ENCODE measurements around the gene TNFRSF4.

The TNFRSF4 gene

DNA sequence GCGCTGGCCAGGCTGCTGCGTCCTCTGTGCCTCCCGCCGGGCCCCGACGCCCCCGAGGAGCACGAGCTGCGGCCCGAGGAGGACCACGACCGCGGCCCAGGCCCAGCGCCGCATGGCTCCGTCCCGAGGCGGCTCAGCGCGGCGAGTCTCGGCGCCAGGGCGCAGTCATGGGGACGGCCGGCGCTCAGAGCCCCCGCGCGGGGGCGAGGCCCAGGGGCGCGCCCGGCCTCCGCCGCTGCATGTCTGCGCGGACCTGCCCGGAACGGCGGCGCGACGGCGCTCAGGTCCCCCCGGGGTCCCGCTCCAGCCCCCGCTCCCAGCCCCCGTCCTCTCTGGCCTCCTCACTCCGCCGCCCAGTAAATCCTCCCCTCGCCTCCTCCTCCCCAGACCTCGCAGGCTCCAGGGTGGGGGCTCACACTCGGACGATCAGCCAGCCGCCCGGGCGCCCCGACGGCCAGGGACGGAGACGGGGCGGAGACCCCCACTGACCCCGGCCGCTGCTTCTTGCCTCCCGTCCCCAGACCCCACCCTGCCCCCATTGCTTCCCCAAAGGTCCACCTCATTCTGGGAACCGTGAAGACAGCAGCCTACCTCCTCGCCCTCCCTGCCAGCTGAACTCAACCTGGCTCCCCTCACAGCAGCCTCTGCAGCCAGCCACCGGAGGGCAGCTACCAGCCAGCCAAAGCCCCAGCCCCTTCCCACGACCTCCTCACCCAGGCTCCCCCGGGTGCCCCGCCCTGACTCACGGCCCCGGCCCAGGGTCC, 32.8 kb upstream of the TNFRSF4 start, which contains the start of gene C1QTNF12:
C1QTNF12 (minus strand) TSS at position 146 of the 764 bp plus-strand sequence; CDS start at position 114, 32 bp downstream.
- Histone ChIP-seq H3K79me2 (ENCODE audit: control insufficient read depth, insufficient read depth, low read length) (no peaks in the 10 kb centered on the region), H2AK5ac (ENCODE audit: low read length) (no peak within 1 kb of the TSS), H3K27ac (ENCODE audit: low read depth, low read length) (no peak within 1 kb of the TSS), H2BK120ac (ENCODE audit: low read depth, low read length) (no peak within 1 kb of the TSS), H3K27me3 (ENCODE audit: insufficient read depth, low read length, poor library complexity) (no peaks in the 10 kb centered on the region), H3K18ac (ENCODE audit: low read length) (no peak within 1 kb of the TSS), H4K8ac (ENCODE audit: low read depth, low read length) (no peak within 1 kb of the TSS), H3K23ac (ENCODE audit: low read length) (no peak within 1 kb of the TSS), H3K79me1 (ENCODE audit: low read length) (no peaks in the 10 kb centered on the region), H3K4ac (ENCODE audit: low read depth, low read length) (no peak within 1 kb of the TSS), H3K4me1 (ENCODE audit: control insufficient read depth, low read depth, low read length) (no peaks in the 10 kb centered on the region), H3K9ac (ENCODE audit: low read length) (peak within 1 kb of the TSS; percentile 48), H3K4me3 (ENCODE audit: low read length) (no peak within 1 kb of the TSS), H3K56ac (ENCODE audit: low read length) (peak within 1 kb of the TSS; percentile 78), H4K5ac (ENCODE audit: low read length) (no peak within 1 kb of the TSS), H2BK5ac (ENCODE audit: low read length) (no peak within 1 kb of the TSS), H2BK15ac (replicated peaks; ENCODE audit: low read depth) (no peak within 1 kb of the TSS), H3K36me3 (ENCODE audit: control insufficient read depth, insufficient read depth, low read length) (no peaks in the 10 kb centered on the region), H3K4me2 (ENCODE audit: low read length) (no peak within 1 kb of the TSS)
- WGBS (ENCODE audit: extremely low coverage, insufficient coverage, low lambda C conversion rate), result no CpG with 5 or more reads among the region's 74 CpGs
- DNase-seq, result peak; percentile 52

DNA sequence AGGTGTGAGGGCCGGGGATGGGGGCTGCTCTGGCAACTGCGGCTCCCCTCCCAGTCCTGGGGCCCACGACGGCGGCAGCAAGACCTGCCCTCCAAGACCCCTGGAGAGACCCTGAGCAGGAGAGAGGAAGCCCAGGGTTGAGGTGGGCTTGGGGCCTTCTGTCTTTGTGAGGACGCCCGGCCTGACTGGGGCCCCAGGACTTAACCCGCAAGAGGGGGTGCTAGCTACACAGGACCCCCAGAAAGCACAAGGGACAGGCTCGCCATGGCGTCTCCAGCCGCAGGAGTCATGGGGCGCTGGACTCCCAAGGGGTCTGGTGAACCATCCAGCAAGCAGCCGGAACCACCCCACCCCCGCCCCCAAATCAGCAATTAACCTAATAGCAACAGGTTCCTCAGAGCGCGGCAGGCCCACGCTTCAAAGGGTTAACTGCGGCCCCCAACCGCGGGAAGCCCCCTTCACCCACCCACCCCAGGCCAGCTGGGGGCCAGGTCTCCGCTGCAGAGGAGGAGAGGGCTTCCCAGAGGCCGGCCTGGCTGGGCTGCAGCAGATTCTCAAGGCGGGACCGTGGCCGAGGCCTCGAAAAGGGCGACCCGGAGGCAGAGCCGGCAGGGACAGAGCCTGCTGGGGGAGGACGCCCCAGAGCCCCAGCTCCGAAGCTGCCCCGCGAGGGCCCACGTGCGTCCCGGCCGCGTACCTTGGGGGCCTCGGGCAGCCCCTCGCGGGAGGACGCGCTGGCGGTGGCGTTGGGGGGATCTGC, 32.0 kb upstream of the TNFRSF4 start:
- DNase-seq, result no peak
- Histone ChIP-seq H3K9ac (ENCODE audit: low read length) (peak overlapping the region; percentile 48), H3K27ac (ENCODE audit: low read depth, low read length) (no peak overlapping the region), H3K79me2 (ENCODE audit: control insufficient read depth, insufficient read depth, low read length) (no peaks in the 10 kb centered on the region), H3K27me3 (ENCODE audit: insufficient read depth, low read length, poor library complexity) (no peaks in the 10 kb centered on the region), H3K23ac (ENCODE audit: low read length) (no peak overlapping the region), H2BK5ac (ENCODE audit: low read length) (no peak overlapping the region), H3K4ac (ENCODE audit: low read depth, low read length) (no peak overlapping the region), H2BK120ac (ENCODE audit: low read depth, low read length) (no peak overlapping the region), H2AK5ac (ENCODE audit: low read length) (no peak overlapping the region), H3K18ac (ENCODE audit: low read length) (no peak overlapping the region), H3K79me1 (ENCODE audit: low read length) (no peaks in the 10 kb centered on the region), H3K36me3 (ENCODE audit: control insufficient read depth, insufficient read depth, low read length) (no peaks in the 10 kb centered on the region), H3K4me2 (ENCODE audit: low read length) (no peak overlapping the region), H4K8ac (ENCODE audit: low read depth, low read length) (no peak overlapping the region), H3K56ac (ENCODE audit: low read length) (peak overlapping the region; percentile 78), H4K5ac (ENCODE audit: low read length) (no peak overlapping the region), H3K4me1 (ENCODE audit: control insufficient read depth, low read depth, low read length) (no peaks in the 10 kb centered on the region), H2BK15ac (replicated peaks; ENCODE audit: low read depth) (no peak overlapping the region), H3K4me3 (ENCODE audit: low read length) (no peak overlapping the region)
- WGBS (ENCODE audit: extremely low coverage, insufficient coverage, low lambda C conversion rate), result no CpG with 5 or more reads among the region's 45 CpGs

DNA sequence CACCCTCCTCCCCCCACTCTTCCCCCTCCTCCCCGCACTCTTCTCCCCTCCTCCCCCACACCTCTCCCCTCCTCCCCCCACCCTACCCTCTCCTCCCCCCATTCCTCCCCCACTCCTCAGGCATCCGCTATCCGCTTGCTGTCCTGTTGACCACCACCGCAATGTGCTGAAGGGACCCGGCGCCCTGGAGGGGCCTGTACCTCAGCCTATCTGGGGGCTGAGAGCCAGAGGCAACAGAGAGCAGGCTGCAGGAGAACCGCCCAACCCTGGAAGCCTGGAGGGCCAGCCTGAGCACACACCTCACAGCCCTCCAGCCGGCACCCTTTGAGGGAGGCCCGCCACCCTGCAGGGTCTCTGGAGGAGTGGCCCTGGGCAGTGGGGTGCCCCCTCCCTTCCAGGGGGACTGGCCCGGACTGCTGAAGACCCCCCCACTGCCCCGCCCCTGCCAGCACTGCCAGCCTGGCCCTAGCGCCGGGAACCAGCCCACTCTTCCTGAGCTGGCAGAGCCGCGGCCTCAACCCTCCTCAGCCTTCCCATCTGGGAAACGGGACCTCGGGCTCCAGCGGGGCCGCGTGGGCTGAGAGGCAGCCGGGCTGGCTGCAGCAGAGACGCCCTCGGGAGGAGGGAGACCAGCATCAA, 31.3 kb upstream of the TNFRSF4 start:
- H3K4me1 ChIP-seq (ENCODE audit: control insufficient read depth, low read depth, low read length), result no peaks in the 10 kb centered on the region
- no peaks in the 10 kb centered on the region for H3K27me3 ChIP-seq (ENCODE audit: insufficient read depth, low read length, poor library complexity)
- no peak overlapping the region for H3K4me2 ChIP-seq (ENCODE audit: low read length)
- no peaks in the 10 kb centered on the region for H3K79me1 ChIP-seq (ENCODE audit: low read length)
- no peak overlapping the region for H2AK5ac ChIP-seq (ENCODE audit: low read length)
- H2BK15ac ChIP-seq (replicated peaks; ENCODE audit: low read depth), result no peak overlapping the region
- no peak overlapping the region for H2BK5ac ChIP-seq (ENCODE audit: low read length)
- H3K79me2 ChIP-seq (ENCODE audit: control insufficient read depth, insufficient read depth, low read length), result no peaks in the 10 kb centered on the region
- H4K5ac ChIP-seq (ENCODE audit: low read length), result no peak overlapping the region
- H3K18ac ChIP-seq (ENCODE audit: low read length), result no peak overlapping the region
- H3K9ac ChIP-seq (ENCODE audit: low read length), result no peak overlapping the region
- no peak overlapping the region for H3K4ac ChIP-seq (ENCODE audit: low read depth, low read length)
- no peak overlapping the region for H3K27ac ChIP-seq (ENCODE audit: low read depth, low read length)
- H3K4me3 ChIP-seq (ENCODE audit: low read length), result no peak overlapping the region
- H2BK120ac ChIP-seq (ENCODE audit: low read depth, low read length), result no peak overlapping the region
- no peak for DNase-seq
- no CpG with 5 or more reads among the region's 23 CpGs for WGBS (ENCODE audit: extremely low coverage, insufficient coverage, low lambda C conversion rate)
- H4K8ac ChIP-seq (ENCODE audit: low read depth, low read length), result no peak overlapping the region
- H3K36me3 ChIP-seq (ENCODE audit: control insufficient read depth, insufficient read depth, low read length), result no peaks in the 10 kb centered on the region
- H3K56ac ChIP-seq (ENCODE audit: low read length), result no peak overlapping the region
- H3K23ac ChIP-seq (ENCODE audit: low read length), result no peak overlapping the region

DNA sequence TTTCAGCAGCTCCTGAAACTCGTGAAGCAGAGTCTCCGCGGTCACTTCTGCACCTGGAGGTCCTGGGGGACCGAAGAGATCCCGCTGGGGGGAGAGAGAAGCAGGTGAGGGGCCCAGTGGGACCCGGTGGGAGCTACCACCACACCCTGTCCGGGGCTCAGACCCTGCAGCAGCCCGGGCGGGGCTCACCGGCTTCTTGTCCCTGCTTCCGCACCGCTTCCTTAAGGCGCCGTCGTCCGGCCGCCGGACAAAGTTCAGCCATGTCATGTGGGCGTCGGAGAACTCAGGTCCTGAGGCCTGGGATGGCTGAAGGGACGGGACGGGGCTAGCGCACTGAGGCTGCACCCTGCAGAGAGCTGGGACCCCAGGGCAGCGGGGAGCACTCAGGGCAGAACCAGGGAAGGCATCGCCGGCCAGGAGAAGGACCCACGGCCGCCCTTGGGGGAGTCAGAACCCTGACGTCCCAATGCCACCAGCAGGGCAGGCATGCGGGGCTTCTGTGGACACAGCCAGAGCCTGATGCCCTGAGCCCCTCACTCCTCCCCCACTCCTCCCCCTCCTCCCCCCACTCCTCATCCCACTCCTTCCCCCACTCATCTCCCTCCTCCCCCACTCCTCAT, 30.3 kb upstream of the TNFRSF4 start:
- Histone ChIP-seq H3K4ac (ENCODE audit: low read depth, low read length) (no peak overlapping the region), H3K4me3 (ENCODE audit: low read length) (no peak overlapping the region), H2AK5ac (ENCODE audit: low read length) (no peak overlapping the region), H3K27ac (ENCODE audit: low read depth, low read length) (no peak overlapping the region), H3K27me3 (ENCODE audit: insufficient read depth, low read length, poor library complexity) (no peaks in the 10 kb centered on the region), H3K18ac (ENCODE audit: low read length) (no peak overlapping the region), H3K9ac (ENCODE audit: low read length) (no peak overlapping the region), H3K36me3 (ENCODE audit: control insufficient read depth, insufficient read depth, low read length) (no peaks in the 10 kb centered on the region), H2BK5ac (ENCODE audit: low read length) (no peak overlapping the region), H3K4me2 (ENCODE audit: low read length) (no peak overlapping the region), H3K23ac (ENCODE audit: low read length) (no peak overlapping the region), H3K79me2 (ENCODE audit: control insufficient read depth, insufficient read depth, low read length) (no peaks in the 10 kb centered on the region), H3K56ac (ENCODE audit: low read length) (no peak overlapping the region), H2BK15ac (replicated peaks; ENCODE audit: low read depth) (no peak overlapping the region), H4K5ac (ENCODE audit: low read length) (no peak overlapping the region), H3K4me1 (ENCODE audit: control insufficient read depth, low read depth, low read length) (no peaks in the 10 kb centered on the region), H2BK120ac (ENCODE audit: low read depth, low read length) (no peak overlapping the region), H3K79me1 (ENCODE audit: low read length) (no peaks in the 10 kb centered on the region), H4K8ac (ENCODE audit: low read depth, low read length) (no peak overlapping the region)
- WGBS (ENCODE audit: extremely low coverage, insufficient coverage, low lambda C conversion rate), result no CpG with 5 or more reads among the region's 30 CpGs
- DNase-seq, result no peak

DNA sequence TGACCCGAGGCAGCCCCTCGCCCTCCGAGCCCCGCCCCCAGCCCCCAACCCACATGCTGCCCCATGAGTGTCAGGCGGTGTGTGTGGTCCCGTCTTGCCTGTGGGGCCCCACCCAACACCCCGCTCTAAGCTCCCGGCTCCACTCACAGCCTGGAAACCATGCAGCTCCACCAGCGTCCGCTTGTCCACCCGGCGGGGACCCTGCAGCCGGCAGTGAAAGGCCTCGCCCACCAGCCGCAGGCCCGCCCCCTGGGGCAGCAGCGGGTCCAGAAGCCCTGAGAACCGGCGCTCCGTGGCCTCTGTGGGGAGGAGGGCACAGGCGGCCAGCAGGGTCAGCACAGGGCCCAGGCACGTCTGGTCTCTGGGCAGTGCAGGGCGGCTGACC, 29.8 kb upstream of the TNFRSF4 start:
- Histone ChIP-seq H2BK120ac (ENCODE audit: low read depth, low read length) (no peak overlapping the region), H2BK5ac (ENCODE audit: low read length) (no peak overlapping the region), H3K56ac (ENCODE audit: low read length) (no peak overlapping the region), H2BK15ac (replicated peaks; ENCODE audit: low read depth) (no peak overlapping the region), H3K4me1 (ENCODE audit: control insufficient read depth, low read depth, low read length) (no peaks in the 10 kb centered on the region), H3K4me3 (ENCODE audit: low read length) (no peak overlapping the region), H3K9ac (ENCODE audit: low read length) (no peak overlapping the region), H3K4ac (ENCODE audit: low read depth, low read length) (no peak overlapping the region), H3K27me3 (ENCODE audit: insufficient read depth, low read length, poor library complexity) (no peaks in the 10 kb centered on the region), H3K4me2 (ENCODE audit: low read length) (no peak overlapping the region), H3K18ac (ENCODE audit: low read length) (no peak overlapping the region), H3K23ac (ENCODE audit: low read length) (no peak overlapping the region), H3K27ac (ENCODE audit: low read depth, low read length) (no peak overlapping the region), H4K5ac (ENCODE audit: low read length) (no peak overlapping the region), H2AK5ac (ENCODE audit: low read length) (no peak overlapping the region), H3K36me3 (ENCODE audit: control insufficient read depth, insufficient read depth, low read length) (no peaks in the 10 kb centered on the region), H4K8ac (ENCODE audit: low read depth, low read length) (no peak overlapping the region), H3K79me1 (ENCODE audit: low read length) (no peaks in the 10 kb centered on the region), H3K79me2 (ENCODE audit: control insufficient read depth, insufficient read depth, low read length) (no peaks in the 10 kb centered on the region)
- DNase-seq, result no peak
- no CpG with 5 or more reads among the region's 23 CpGs for WGBS (ENCODE audit: extremely low coverage, insufficient coverage, low lambda C conversion rate)
